Cardiac muscle cell (in vitro differentiated cells and primary cell): Measurements from ENCODE around the gene ODF2. TPM values are rescaled to one million over a fixed set of nuclear protein-coding genes. Genes with fewer than 3 reads are reported as not detected.

Experiments
- DNase-seq, 2 donors: peaks; one replicate each; pipeline versions ENCODE4 v3.0.0 to v3.0.0-alpha.2; 2010 to 2017; ENCODE audit warnings: low read depth in 1 of 2, low spot score in 1 of 2
- H3K27ac ChIP-seq: fragments of 200-600 bp; sonication (generic); 2 replicates; pipeline ENCODE4 v1.5.1; 2016
- H3K27me3 ChIP-seq: fragments of 200-600 bp; sonication (generic); 2 replicates; pipeline ENCODE4 v1.6.0; 2016; ENCODE audit warnings: control low read depth
- H3K36me3 ChIP-seq: fragments of 200-600 bp; sonication (generic); 2 replicates; pipeline ENCODE4 v1.5.1; 2016; ENCODE audit warnings: control low read depth
- H3K4me1 ChIP-seq: fragments of 200-600 bp; sonication (generic); 2 replicates; pipeline ENCODE4 v1.8.1; 2017; ENCODE audit warnings: low read depth, mild to moderate bottlenecking, mixed run types
- H3K4me3 ChIP-seq: fragments of 200-600 bp; sonication (generic); 2 replicates; pipeline ENCODE4 v1.5.1; 2016; ENCODE audit warnings: mild to moderate bottlenecking
- H3K9me3 ChIP-seq: fragments of 200-600 bp; sonication (generic); 2 replicates; pipeline ENCODE4 v1.5.1; 2017; ENCODE audit warnings: low read depth, mild to moderate bottlenecking, control low read depth
- polyA plus RNA-seq: library from polyadenylated mRNA; unstranded; fragments of >200 nt; fragmentation: Nextera tagmentation; extraction: Ambion mirVana; gene quantifications from 2 replicates; pipeline ENCODE4 v1.2.1, GENCODE V29; 2016
- total RNA-seq: library from RNA; depleted of rRNA; stranded (reverse); fragments of >200 nt; gene quantifications from 2 replicates; pipeline ENCODE4 v1.2.3, GENCODE V29; 2016
- TF ChIP-seq, protein P1 (sequence below): IDR thresholded peaks from 2 replicates; pipeline ENCODE4 v1.5.1; 2012; ENCODE audit warnings: low read depth, mild to moderate bottlenecking, low read length

The ODF2 gene
- total RNA-seq: 31.5 and 66.9 TPM in 2 replicates
- 31.3 and 47.2 TPM in 2 replicates for polyA plus RNA-seq

GRCh38 chr9:128455849-128456612 lies at the start of gene ODF2:
Gene ODF2 (plus strand): TSS chr9:128456006. CDS start chr9:128456092, 86 bp downstream.
- TF ChIP-seq, protein P1, sequence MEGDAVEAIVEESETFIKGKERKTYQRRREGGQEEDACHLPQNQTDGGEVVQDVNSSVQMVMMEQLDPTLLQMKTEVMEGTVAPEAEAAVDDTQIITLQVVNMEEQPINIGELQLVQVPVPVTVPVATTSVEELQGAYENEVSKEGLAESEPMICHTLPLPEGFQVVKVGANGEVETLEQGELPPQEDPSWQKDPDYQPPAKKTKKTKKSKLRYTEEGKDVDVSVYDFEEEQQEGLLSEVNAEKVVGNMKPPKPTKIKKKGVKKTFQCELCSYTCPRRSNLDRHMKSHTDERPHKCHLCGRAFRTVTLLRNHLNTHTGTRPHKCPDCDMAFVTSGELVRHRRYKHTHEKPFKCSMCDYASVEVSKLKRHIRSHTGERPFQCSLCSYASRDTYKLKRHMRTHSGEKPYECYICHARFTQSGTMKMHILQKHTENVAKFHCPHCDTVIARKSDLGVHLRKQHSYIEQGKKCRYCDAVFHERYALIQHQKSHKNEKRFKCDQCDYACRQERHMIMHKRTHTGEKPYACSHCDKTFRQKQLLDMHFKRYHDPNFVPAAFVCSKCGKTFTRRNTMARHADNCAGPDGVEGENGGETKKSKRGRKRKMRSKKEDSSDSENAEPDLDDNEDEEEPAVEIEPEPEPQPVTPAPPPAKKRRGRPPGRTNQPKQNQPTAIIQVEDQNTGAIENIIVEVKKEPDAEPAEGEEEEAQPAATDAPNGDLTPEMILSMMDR: no peak
- Histone ChIP-seq H3K27ac (peak within 1 kb of the TSS; percentile 69), H3K9me3 (no peaks in the 10 kb centered on the region), H3K27me3 (no peaks in the 10 kb centered on the region), H3K4me3 (peak within 1 kb of the TSS; percentile 89), H3K4me1 (no peaks in the 10 kb centered on the region), H3K36me3 (peaks cover 6% of the 10 kb centered on the region)
- peak; percentile 97 to 98 for DNase-seq

- Histone ChIP-seq H3K4me3 (no peak overlapping the region), H3K36me3 (no peaks in the 10 kb centered on the region), H3K4me1 (no peaks in the 10 kb centered on the region), H3K9me3 (no peaks in the 10 kb centered on the region), H3K27me3 (peaks cover 79% of the 10 kb centered on the region), H3K27ac (no peak overlapping the region)
- TF ChIP-seq, protein P1: no peak
- peak in 1 of 2 donors; percentile 58 for DNase-seq
These were observed 48.9 kb upstream of the ODF2 start for GRCh38 chr9:128406848-128407391.

GRCh38 chr9:128408963-128409431 lies 46.8 kb upstream of the ODF2 start:
- H3K27me3 ChIP-seq: peaks cover 66% of the 10 kb centered on the region
- no peak overlapping the region for H3K27ac ChIP-seq
- no peaks in the 10 kb centered on the region for H3K4me1 ChIP-seq
- H3K9me3 ChIP-seq: no peaks in the 10 kb centered on the region
- no peak overlapping the region for H3K4me3 ChIP-seq
- TF ChIP-seq, protein P1: no peak
- no peaks in the 10 kb centered on the region for H3K36me3 ChIP-seq
- no peak for DNase-seq

DNA sequence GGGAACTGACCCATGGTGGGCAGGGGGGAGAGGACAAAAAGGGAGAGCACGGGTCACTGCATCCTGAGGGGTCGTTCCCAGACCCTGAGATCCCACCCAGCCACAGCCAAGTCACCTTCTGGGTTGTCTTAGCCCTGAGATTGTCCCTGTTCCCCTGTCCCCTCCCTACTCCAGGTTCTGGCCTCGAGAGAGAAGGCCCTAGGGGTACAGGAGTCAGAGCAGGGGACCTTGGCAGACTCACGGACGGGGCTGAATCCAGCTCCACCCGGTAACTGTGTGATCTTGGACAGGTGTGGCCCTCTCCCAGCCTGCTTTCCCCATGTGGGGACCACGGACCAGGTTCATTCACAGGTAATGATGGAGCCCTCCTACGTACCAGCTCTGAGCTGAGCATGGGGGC lies 46.4 kb upstream of the ODF2 start:
- Histone ChIP-seq H3K4me1 (no peaks in the 10 kb centered on the region), H3K27me3 (peaks cover 66% of the 10 kb centered on the region), H3K36me3 (no peaks in the 10 kb centered on the region), H3K9me3 (no peaks in the 10 kb centered on the region), H3K4me3 (no peak overlapping the region), H3K27ac (no peak overlapping the region)
- no peak for DNase-seq
- TF ChIP-seq, protein P1: no peak

- Histone ChIP-seq H3K36me3 (no peaks in the 10 kb centered on the region), H3K4me3 (no peak overlapping the region), H3K9me3 (no peaks in the 10 kb centered on the region), H3K27me3 (peaks cover 68% of the 10 kb centered on the region), H3K4me1 (no peaks in the 10 kb centered on the region), H3K27ac (no peak overlapping the region)
- TF ChIP-seq, protein P1: peak; percentile 42
- peak in 1 of 2 donors; percentile 48 for DNase-seq
These were observed 45.8 kb upstream of the ODF2 start for GRCh38 chr9:128409978-128410377.
